ENCODE measurements around the gene ADAM12.
"Not testable (repeated sequence)": the region's sequence is repeated elsewhere in the genome, so short reads cannot be mapped to it uniquely, and the experiment has no call there.

Gene ADAM12

GRCh38 chr10:126191192-126191591, 197.1 kb downstream of the ADAM12 start:
- H3K4me3 Mint-ChIP-seq = no peak overlapping the region
- H3K4me1 Mint-ChIP-seq = no peaks in the 10 kb centered on the region
- H3K27ac Mint-ChIP-seq = no peak overlapping the region
- peaks cover 2% of the 10 kb centered on the region for H3K27me3 Mint-ChIP-seq
- no peaks in the 10 kb centered on the region for H3K9me3 Mint-ChIP-seq
- H3K36me3 Mint-ChIP-seq = no peaks in the 10 kb centered on the region

- H3K27me3 Mint-ChIP-seq = peaks cover 4% of the 10 kb centered on the region
- no peak overlapping the region for H3K27ac Mint-ChIP-seq
- H3K9me3 Mint-ChIP-seq = no peaks in the 10 kb centered on the region
- no peak overlapping the region for H3K4me3 Mint-ChIP-seq
- no peaks in the 10 kb centered on the region for H3K36me3 Mint-ChIP-seq
- no peaks in the 10 kb centered on the region for H3K4me1 Mint-ChIP-seq
Measured at GRCh38 chr10:126188679-126189200, 199.5 kb downstream of the ADAM12 start.

- no peaks in the 10 kb centered on the region for H3K36me3 Mint-ChIP-seq
- H3K27ac Mint-ChIP-seq = no peak overlapping the region
- H3K4me3 Mint-ChIP-seq = no peak overlapping the region
- H3K4me1 Mint-ChIP-seq = no peaks in the 10 kb centered on the region
- no peaks in the 10 kb centered on the region for H3K9me3 Mint-ChIP-seq
- H3K27me3 Mint-ChIP-seq = peaks cover 4% of the 10 kb centered on the region
Measured at GRCh38 chr10:126187399-126187798, 200.9 kb downstream of the ADAM12 start.

GRCh38 chr10:126186766-126187165, 201.5 kb downstream of the ADAM12 start:
- no peaks in the 10 kb centered on the region for H3K9me3 Mint-ChIP-seq
- no peak overlapping the region for H3K27ac Mint-ChIP-seq
- no peaks in the 10 kb centered on the region for H3K36me3 Mint-ChIP-seq
- H3K4me1 Mint-ChIP-seq = no peaks in the 10 kb centered on the region
- no peak overlapping the region for H3K4me3 Mint-ChIP-seq
- peaks cover 4% of the 10 kb centered on the region for H3K27me3 Mint-ChIP-seq

GRCh38 chr10:126185676-126186447, 202.4 kb downstream of the ADAM12 start:
- Mint-ChIP-seq H3K9me3 (no peaks in the 10 kb centered on the region), H3K4me3 (no peak overlapping the region), H3K27ac (no peak overlapping the region), H3K4me1 (no peaks in the 10 kb centered on the region), H3K36me3 (no peaks in the 10 kb centered on the region), H3K27me3 (peaks cover 4% of the 10 kb centered on the region)

GRCh38 chr10:126181626-126182025, 206.7 kb downstream of the ADAM12 start:
- no peaks in the 10 kb centered on the region for H3K36me3 Mint-ChIP-seq
- no peaks in the 10 kb centered on the region for H3K4me1 Mint-ChIP-seq
- no peak overlapping the region for H3K27ac Mint-ChIP-seq
- H3K27me3 Mint-ChIP-seq = peaks cover 2% of the 10 kb centered on the region
- H3K9me3 Mint-ChIP-seq = no peaks in the 10 kb centered on the region
- no peak overlapping the region for H3K4me3 Mint-ChIP-seq

- H3K4me1 Mint-ChIP-seq = no peaks in the 10 kb centered on the region
- H3K27ac Mint-ChIP-seq = no peak overlapping the region
- no peak overlapping the region for H3K4me3 Mint-ChIP-seq
- H3K27me3 Mint-ChIP-seq = peaks cover 2% of the 10 kb centered on the region
- H3K9me3 Mint-ChIP-seq = no peaks in the 10 kb centered on the region
- H3K36me3 Mint-ChIP-seq = no peaks in the 10 kb centered on the region
Measured at GRCh38 chr10:126179637-126180036, 208.6 kb downstream of the ADAM12 start.

GRCh38 chr10:126177417-126178030, 210.8 kb downstream of the ADAM12 start:
- Mint-ChIP-seq H3K4me1 (no peaks in the 10 kb centered on the region), H3K9me3 (no peaks in the 10 kb centered on the region), H3K36me3 (no peaks in the 10 kb centered on the region), H3K4me3 (no peak overlapping the region), H3K27ac (no peak overlapping the region), H3K27me3 (no peaks in the 10 kb centered on the region)

GRCh38 chr10:126175641-126176262, 212.5 kb downstream of the ADAM12 start:
- no peaks in the 10 kb centered on the region for H3K4me1 Mint-ChIP-seq
- no peak overlapping the region for H3K4me3 Mint-ChIP-seq
- no peaks in the 10 kb centered on the region for H3K9me3 Mint-ChIP-seq
- no peaks in the 10 kb centered on the region for H3K36me3 Mint-ChIP-seq
- no peaks in the 10 kb centered on the region for H3K27me3 Mint-ChIP-seq
- no peak overlapping the region for H3K27ac Mint-ChIP-seq

GRCh38 chr10:126172755-126173154, 215.5 kb downstream of the ADAM12 start:
- H3K27me3 Mint-ChIP-seq, H3K9me3 Mint-ChIP-seq, H3K27ac Mint-ChIP-seq, H3K4me3 Mint-ChIP-seq, H3K36me3 Mint-ChIP-seq, H3K4me1 Mint-ChIP-seq: not testable (repeated sequence)

- H3K27ac Mint-ChIP-seq = no peak overlapping the region
- no peaks in the 10 kb centered on the region for H3K27me3 Mint-ChIP-seq
- H3K9me3 Mint-ChIP-seq = no peaks in the 10 kb centered on the region
- no peak overlapping the region for H3K4me3 Mint-ChIP-seq
- H3K4me1 Mint-ChIP-seq = no peaks in the 10 kb centered on the region
- H3K36me3 Mint-ChIP-seq = no peaks in the 10 kb centered on the region
Measured at GRCh38 chr10:126171555-126171954, 216.7 kb downstream of the ADAM12 start.

- Mint-ChIP-seq H3K27ac (no peak overlapping the region), H3K9me3 (no peaks in the 10 kb centered on the region), H3K36me3 (no peaks in the 10 kb centered on the region), H3K27me3 (no peaks in the 10 kb centered on the region), H3K4me1 (no peaks in the 10 kb centered on the region), H3K4me3 (no peak overlapping the region)
Measured at GRCh38 chr10:126170776-126171175, 217.5 kb downstream of the ADAM12 start.

GRCh38 chr10:126170371-126170770, 217.9 kb downstream of the ADAM12 start:
- no peaks in the 10 kb centered on the region for H3K36me3 Mint-ChIP-seq
- H3K27me3 Mint-ChIP-seq = no peaks in the 10 kb centered on the region
- H3K9me3 Mint-ChIP-seq = no peaks in the 10 kb centered on the region
- no peaks in the 10 kb centered on the region for H3K4me1 Mint-ChIP-seq
- H3K4me3 Mint-ChIP-seq = no peak overlapping the region
- no peak overlapping the region for H3K27ac Mint-ChIP-seq

- Mint-ChIP-seq H3K27ac (no peak overlapping the region), H3K27me3 (no peaks in the 10 kb centered on the region), H3K4me3 (no peak overlapping the region), H3K9me3 (no peaks in the 10 kb centered on the region), H3K4me1 (no peaks in the 10 kb centered on the region), H3K36me3 (no peaks in the 10 kb centered on the region)
Measured at GRCh38 chr10:126169899-126170298, 218.4 kb downstream of the ADAM12 start.

GRCh38 chr10:126166797-126167196, 221.5 kb downstream of the ADAM12 start:
- Mint-ChIP-seq H3K36me3 (no peaks in the 10 kb centered on the region), H3K9me3 (no peaks in the 10 kb centered on the region), H3K4me3 (no peak overlapping the region), H3K27me3 (no peaks in the 10 kb centered on the region), H3K27ac (no peak overlapping the region), H3K4me1 (no peaks in the 10 kb centered on the region)

- no peak overlapping the region for H3K4me3 Mint-ChIP-seq
- no peaks in the 10 kb centered on the region for H3K27me3 Mint-ChIP-seq
- no peak overlapping the region for H3K27ac Mint-ChIP-seq
- H3K9me3 Mint-ChIP-seq = no peaks in the 10 kb centered on the region
- no peaks in the 10 kb centered on the region for H3K4me1 Mint-ChIP-seq
- no peaks in the 10 kb centered on the region for H3K36me3 Mint-ChIP-seq
Measured at GRCh38 chr10:126165874-126166273, 222.4 kb downstream of the ADAM12 start.
